MM.1S (cell line): ENCODE data around the gene SYNDIG1.

Experiments used
- CTCF ChIP-seq: fragments of 300-600 bp; sonication (generic); IDR thresholded peaks from 2 replicates; pipeline ENCODE4 v1.5.1; 2016; ENCODE audit warnings: antibody characterized with exemption, low read length, mixed read lengths
- EZH2 ChIP-seq: fragments of 300-600 bp; sonication (generic); optimal IDR thresholded peaks from 2 replicates; pipeline ENCODE3; 2017; ENCODE audit warnings: low read depth, mild to moderate bottlenecking, antibody characterized with exemption, low read length, mixed read lengths

DNA sequence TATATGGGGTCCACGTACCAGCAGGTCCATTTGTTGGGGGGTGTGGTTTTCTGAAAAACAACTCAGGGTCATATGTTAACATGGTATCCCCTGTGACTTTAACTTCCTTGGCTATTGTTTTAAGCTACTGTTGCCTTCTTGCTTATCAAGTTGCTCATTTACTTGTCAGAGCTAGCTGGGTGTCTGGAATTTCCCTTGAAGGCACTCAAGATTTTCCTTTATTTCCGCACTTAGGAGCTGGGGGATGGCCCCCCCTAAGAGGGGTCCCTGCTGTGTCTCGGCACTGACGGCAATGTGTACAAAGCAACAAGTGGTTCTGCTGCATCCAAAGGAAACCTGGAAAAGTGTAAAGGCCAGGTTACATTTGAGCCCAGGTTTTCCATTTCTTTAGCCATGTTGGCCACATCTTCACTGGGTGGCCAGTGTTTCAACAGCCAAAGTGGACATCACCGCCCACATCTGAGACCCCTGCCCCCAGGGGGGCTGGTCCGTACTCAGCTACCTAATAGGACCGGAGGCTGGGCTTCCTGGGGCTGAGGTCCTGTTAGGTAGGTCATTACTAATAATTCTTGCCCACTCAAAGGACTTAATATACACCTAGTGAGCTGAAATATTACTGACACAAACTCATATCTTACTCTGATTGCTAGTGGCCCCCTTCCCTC, 24.8 kb upstream of the SYNDIG1 start:
- TF ChIP-seq CTCF (no peak), EZH2 (no peak)
